HG02970 (cell line): Measurements from ENCODE around the gene SFRP5.

Experiments used
- ATAC-seq: cut with Tn5 transposase; IDR thresholded peaks from one replicate; pipeline ENCODE4 v1.9.1; 2021; ENCODE audit warnings: mild to moderate bottlenecking, moderate library complexity, moderate number of reproducible peaks; ENCODE audit not compliant: unreplicated experiment, low FRiP score

The SFRP5 gene

DNA sequence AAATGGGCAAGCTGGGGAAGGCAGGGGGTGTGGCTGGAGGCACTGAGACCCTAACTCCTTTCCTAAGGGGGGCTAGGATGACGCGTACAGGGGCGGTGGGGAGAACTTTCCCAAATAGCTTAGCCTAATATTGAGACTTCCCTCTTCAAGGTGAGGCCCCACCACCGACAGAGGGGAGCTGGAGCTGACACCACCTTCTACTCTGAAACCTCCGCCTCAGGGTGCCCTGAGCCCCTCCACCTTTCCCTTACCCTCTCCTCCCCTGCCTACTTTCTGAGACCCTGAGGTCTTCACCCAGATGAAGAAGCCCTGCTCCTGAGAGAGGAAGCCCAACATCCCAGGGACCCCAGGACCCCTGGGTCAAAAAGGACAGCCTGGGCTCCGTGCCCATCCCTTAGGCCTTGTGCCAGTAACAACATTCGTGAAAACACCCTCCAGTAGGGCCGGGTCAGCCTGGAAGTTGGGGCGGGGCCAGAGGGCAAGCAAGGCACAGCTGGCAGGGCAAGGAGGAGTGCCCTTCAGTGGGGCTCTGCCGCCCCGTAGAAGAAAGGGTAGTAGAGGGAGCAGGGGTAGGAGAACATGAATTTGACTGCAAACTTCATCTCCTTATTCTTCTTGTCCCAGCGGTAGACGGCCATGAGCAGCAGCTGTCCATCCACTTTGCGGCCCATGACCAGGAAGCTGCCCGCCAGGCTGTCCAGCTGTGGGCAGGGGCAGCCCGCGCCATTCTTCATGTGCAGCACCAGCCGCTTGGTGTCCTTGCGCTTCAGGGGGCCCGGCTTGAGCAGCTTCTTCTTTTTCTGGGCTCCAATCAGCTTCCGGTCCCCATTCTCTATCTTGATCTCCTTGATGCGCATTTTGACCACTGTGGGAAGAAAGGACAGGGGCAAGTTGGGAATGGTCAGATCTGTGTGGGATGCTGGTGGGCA lies 4.5 kb downstream of the SFRP5 start:
- ATAC-seq = no peak

DNA sequence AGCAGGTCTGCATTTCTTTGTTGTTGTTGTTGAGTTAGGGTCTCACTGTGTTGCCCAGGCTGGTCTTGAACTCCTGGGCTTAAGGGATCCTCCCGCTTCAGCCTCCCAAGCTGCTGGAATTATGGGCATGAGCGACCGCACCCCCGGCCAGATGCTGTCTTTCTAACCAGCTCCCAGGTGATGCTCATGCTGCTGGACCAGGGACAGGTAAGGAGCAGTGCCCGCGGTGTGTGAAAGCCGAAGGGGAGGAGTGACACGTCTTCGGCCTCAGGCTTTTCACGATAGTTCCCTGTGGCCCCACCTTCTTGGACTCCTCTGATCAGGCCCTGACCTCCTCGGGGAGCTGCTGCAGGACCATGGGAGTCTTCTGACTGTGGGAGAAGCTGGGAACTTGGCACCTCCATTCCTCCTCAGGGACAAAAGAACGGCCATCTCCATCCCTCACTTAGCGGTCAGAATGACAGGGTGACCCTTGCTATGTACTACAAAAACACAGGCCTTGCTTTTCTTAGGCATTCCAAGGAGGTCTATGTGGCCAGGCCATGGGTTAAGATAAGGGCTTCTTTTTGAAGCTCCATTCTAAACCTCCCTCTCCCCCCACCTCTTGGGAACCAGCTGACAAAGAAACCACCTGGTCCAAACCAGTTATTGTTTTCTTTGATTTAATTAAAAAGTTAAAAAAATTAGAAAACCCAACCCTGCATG lies 5.5 kb downstream of the SFRP5 start:
- no peak for ATAC-seq

DNA sequence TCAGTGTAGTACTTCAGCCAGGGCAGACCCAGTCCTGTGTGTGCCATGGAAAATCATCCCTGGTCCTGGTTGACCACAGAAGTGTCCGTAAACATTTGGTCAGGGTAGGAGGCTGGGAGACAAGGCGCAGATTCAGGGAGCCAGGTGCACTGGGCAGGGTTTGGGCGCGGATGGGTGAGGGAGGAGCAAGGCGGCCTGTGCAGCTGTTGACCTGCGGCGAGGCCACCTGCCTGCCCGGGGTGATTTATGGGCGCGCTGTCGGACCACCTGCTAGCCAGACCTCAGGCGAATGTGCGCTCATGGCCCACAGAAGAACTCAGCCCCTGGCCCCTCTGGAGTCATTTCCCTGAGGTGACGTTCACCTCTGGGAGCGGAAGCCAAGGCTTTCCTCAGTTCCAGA lies 6.6 kb downstream of the SFRP5 start:
- no peak for ATAC-seq

DNA sequence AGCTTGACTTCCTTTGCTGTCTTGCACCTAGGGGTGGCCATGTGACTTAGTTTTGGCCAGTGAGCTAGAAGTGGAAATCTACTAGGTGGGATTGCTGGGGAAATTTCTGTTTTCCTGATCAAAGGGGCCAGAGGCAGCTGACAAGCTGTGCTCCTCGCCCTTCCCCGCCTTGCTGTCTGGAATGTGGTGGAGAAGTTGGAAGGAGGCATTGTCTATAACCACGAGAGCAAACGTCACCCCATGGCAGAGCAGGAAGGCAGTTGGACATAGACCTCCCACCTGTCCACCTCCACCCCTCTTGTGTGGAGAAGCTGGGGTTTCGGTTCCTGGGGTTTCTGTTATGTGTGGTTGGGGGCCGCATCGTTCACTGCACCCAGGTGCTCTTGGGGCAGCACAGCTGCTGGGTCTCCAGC lies 7.3 kb downstream of the SFRP5 start:
- ATAC-seq = no peak

DNA sequence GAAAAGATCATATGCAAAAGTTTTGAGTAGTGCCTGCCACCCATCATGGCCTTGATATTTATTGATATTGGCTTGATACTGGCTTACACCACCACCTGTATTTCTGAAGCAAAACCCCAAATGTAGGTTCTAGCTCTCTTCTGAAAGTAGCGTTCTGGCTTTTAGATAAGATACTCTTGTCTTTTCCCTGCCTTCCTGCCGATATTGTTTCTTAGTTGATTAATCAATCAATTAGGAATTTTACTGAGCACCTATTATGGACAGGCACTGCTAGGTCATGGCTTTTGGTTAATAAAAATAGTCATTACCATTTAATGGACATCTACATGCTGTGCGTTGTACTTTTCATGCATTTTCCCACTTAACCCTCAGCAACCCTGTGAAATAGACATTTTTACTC lies 7.9 kb downstream of the SFRP5 start:
- ATAC-seq = no peak

DNA sequence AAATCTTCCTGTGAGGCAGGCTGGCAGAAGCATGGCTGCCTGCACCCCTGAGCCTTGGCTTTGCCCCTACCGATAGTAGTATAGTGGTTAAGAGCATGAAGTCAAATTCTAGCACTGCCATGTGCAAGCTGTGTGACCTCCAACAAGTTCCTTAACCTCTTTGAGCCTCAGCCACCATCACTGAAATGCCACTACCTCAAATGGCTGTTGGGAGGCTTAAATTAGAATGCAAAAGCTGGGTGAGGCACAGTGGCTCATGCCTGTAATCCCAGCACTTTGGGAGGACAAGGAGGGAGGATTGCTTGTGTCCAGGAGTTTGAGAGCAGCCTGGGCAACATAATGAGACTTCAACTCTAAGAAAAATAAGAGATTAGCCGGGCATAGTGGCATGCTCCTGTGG lies 8.4 kb downstream of the SFRP5 start:
- ATAC-seq = no peak

DNA sequence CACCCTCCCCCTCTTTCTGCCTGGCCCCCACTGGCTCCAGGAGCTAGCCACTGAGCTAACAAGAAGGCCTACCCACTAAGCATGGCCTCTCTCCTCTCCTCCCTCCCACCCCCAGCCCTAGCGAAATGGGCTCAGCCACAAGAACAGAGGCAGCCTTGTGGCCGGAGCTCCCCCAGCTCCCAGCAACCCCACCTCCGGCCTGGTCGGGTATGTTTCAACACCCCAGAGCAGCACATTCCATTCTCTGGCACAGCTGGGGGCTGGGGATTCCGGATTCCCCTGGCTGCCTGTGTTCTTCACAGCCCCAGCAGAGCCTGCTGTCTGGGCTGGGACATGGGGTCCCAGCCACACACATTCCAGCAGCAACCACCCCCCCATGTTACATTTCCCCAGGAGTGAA lies 9.0 kb downstream of the SFRP5 start:
- no peak for ATAC-seq

DNA sequence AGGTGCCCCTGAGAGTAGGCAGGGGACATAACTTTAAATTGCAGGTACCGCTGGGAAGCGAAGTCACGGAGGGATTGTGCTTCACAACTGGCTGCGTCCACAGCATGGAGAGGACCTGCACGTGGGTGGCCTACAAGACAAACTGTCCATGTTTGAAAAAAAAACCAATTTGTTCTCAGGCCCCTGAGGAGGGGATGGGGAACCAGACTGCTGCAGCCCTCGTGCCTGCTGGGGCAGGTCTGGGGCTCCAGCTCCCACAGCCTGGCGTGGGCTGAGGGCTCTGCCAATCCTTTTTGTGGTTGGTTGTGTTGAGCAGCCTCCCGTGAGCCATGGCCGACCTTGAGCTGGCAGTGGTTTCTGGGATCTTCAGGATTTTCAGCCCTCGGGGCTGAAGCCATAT lies 9.7 kb downstream of the SFRP5 start:
- ATAC-seq = no peak

DNA sequence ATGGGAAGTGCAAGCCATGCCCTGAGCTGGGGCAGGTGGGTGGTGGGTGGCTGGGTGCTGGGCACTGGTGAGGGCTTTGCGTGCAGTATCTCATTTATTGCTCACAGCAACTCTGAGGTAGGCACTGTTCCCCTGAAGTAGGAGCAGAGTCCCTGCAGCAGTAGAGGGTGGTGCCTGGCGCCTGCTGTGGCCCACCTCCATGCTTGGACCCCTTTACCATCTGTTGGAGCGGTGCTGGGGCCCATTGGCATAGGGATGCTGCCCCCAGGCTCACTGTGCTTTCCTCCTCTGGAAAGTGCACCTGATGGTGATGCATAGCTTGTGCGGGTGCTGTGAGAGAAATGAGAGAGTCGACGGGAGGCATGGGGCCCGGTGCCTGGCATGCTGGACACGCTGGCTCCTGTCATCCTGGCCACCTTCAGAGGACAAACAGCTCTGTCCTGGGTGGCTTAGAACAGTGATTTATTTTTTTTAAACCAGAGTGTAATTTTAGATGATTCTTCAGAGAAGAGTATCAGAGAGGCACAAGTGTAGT lies 10.4 kb downstream of the SFRP5 start:
- no peak for ATAC-seq

DNA sequence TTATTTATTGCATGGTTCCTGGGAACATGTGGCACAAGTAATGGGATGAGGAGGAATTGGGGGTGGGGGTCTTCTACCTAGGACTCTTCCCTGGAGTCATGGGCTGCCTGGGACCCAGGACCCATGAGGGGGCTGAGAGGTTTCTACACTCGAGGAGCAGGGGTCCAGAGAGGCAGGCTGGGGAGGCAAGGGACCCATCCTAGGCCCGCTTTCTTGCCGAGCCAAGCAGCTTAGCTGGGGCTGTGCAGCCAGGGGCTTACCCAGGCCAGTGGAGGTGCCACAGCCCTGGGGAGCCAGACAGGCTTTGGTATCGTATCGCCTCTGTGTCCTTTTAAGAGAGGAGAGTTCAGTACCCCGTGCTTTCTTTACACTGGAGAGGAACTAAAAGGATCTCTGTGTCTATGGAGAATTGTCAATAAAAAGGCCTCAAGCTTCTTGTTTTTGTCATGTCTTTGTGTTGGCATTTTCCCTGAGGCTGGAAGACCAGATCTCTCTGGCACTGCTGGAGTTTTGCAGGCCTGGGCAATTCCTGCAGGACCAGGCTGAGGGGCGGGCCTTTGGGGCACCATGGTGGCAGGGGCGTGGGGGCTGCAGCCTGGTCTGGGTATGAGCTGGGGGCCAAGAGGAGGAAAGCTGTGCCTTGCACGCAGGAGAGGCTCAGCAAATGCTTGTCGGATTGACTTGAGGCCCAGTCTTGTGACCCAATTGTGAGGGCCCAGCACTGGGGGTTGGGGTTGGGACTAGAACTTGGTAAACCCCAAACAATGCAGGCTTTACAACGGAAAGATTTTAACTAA lies 11.1 kb downstream of the SFRP5 start:
- ATAC-seq = no peak

DNA sequence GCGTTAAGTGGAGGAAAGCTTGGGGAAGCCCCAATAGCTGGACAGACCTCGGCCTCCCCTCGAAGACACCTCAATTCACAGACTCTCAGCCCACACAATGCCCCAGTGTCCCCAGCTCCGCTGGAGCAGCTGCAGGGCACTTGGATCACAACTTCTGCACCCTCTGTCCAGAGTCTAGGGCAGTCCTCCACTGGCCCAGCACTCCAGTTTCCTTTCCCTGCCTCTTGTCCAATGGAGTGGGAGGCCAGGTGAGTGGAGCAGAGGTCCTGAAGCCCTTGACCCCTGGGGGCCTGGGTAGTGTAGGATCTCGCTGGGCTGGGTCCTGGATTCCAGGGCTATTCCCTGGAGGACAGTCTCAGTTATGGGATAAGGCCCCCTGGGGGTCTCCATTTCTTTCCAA lies 11.9 kb downstream of the SFRP5 start:
- no peak for ATAC-seq

DNA sequence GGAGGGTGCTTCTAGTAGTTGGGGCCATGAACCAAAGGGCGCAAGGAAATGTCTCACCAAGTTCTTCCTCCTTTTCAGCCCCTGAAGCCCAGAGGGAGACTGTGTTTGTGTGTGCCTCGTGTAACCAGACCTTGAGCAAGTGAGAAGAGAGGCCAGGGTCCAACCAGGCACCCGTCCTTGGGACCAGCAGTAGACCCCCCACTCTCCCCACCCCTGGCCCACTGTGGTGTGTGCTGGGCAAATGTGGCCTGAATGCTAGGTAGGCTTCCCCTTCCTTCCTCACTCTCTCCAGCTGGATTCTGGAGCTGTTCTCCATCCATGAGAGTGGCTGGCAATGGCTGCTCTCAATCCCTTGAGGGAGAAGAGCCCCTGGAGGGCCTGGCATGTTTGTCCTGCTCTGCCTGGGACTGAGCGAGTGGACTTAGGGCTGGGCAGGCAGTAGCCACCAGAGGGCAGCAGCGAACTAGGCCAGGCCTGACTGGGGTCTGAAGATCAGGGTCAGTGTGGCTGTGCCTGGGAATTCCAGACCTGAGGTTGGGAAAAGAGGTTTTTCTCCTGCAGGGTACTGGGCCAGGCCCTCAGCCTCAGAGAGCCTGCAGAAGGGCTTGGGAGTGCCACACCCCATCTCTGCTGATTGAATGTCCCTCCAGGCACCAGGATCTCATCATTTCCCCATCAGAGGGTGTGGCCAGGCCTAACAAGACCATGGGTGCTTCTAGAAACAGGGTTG lies 12.5 kb downstream of the SFRP5 start:
- ATAC-seq = no peak

DNA sequence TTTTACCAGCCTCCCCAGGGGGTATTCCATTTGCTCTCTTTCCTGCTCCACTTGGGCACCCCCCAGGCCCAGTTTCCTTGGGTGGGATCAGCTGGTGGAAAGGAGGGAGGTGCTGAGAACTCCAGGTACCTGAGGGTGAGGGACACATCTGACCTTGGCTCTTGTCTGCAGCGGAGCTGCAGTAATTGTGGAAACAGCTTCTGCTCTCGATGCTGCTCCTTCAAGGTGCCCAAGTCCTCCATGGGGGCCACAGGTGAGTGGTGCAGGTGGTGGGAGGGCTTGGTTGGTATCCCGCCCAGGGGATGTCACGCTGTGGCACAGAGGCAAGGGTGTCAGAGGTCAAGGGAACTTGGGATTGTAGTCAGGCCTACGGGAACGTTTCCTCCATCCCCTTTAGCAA lies 14.3 kb downstream of the SFRP5 start:
- no peak for ATAC-seq

DNA sequence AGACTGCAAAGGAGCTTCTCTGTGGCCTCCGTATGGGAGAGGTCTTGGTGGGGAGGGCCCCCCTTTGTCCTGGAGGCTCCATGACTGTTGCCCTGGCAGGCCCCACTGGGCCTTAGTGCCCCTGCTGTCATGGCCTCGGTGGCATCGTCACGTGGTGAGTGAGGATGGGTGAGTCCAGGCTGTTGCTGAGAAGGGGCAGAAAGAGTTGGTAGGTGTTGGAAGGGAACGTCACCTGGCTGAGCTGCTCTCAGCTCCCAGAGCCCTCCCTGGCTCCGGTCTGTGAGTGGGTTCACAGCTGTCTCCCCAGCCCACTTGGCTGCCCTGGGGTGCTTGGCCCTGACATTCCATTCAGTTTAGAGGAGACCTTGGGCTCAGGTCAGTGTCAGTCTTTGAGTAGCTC lies 16.1 kb downstream of the SFRP5 start:
- no peak for ATAC-seq

DNA sequence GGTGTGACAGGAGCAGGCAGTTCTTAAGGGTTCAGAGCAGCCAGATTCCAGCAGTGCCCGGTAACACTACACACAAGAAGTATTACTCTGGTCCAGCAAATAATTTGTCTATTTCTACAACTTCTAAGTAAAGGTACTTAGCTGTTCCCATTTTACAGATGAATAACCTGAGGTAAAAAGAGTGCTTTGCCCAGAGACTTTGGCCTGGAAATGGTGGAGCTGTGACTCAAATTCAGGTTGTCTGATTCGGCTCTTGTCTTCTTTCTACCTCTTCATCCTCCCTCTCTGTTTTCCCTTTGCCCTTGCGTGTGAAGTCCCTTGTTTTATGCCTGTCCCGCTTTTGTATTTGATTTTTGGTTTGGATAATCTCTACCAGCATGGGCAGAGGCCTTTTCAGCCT lies 17.1 kb downstream of the SFRP5 start:
- no peak for ATAC-seq

DNA sequence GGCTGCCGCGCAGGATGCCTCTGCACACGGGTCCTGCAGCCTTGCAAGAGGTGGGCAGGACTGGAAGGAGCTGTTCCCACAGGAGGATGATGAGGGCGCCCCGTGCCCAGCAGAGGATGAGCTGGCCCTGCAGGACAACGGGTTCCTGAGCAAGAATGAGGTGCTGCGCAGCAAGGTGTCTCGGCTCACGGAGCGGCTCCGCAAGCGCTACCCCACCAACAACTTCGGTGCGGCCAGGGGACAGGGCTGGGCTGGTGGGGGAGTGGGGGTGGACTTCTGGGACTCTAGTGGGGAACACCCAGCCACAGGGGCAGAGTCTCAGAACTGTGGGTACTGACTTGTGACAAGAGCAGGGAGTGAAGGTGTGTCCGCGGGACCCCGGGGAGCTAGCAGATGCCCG lies 18.8 kb downstream of the SFRP5 start:
- no peak for ATAC-seq

DNA sequence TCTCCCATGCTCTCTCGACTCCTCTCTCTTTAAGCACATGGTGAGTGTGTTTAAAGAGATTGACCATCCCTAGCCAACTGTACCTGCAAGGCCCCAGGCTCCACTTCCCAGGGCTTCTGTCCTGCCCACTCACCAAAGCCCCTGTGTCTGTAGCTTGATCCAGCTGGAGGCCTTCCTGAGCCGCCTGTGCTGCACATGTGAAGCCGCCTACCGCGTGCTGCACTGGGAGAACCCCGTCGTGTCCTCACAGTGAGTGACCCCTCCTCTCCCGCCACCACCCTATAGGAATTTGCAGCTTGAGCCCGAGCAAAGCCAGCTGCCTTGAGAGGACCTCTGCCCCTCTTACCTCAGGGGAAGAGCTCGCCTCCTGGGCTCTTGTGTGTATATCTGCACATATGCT lies 23.7 kb downstream of the SFRP5 start:
- ATAC-seq = no peak

DNA sequence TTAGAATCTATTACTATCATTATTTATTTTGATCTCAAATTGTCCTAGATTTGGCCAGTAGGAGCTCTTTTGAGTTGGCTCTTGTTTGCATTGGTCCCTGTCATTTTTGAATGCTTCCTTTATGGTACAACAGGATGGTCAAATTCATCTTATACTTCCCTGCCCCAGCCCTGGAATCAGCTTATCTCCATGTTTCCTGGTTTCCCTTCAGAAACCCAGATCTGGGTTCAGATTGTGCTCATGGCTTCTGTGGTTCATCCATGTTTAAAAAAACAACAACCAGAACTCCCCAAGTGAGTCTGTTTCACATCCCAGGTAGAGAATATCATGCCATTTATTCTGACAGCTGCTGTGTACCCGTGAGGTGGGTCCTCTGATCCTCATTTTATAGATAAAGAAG lies 24.2 kb downstream of the SFRP5 start:
- no peak for ATAC-seq

DNA sequence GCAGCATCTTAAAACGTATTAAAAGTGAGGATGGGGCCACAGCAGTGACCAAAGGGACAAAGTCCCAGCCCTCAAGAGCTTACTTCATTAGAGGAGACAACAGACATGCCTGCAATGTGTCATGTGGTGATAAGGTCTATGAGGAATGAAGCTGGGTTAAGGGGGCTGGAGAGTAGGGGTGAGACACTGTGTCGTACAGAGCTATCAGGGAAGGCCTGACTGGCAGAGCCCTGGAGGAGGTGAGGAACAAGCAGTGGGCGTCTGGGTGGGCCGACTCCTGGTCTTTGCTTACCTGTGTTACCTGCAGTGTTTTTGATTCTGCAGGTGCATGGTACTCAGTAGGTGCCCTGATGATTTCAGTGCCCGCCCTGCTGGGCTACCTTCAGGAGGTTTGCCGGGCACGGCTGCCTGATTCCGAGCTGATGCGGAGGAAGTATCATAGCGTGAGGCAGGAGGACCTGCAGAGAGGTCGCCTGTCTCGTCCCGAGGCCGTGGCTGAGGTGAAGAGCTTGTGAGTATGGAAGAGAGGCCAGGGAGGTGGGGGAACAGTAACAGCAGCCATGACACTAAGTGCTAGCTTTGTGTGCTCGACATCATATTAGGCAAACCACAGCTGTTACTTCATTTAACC lies 27.3 kb downstream of the SFRP5 start:
- ATAC-seq = no peak
